ENCODE data around the gene PTGER1. TPM values are rescaled to one million over a fixed set of nuclear protein-coding genes. Genes with fewer than 3 reads are reported as not detected.

Gene PTGER1
- total and polyA plus RNA-seq, 9 of the 15 experiments (the other 6 are each of a cell fraction or from before 2014, with no cell fraction given): 0.06 to 0.36 (median 0.31) TPM; not detected in 5

DNA sequence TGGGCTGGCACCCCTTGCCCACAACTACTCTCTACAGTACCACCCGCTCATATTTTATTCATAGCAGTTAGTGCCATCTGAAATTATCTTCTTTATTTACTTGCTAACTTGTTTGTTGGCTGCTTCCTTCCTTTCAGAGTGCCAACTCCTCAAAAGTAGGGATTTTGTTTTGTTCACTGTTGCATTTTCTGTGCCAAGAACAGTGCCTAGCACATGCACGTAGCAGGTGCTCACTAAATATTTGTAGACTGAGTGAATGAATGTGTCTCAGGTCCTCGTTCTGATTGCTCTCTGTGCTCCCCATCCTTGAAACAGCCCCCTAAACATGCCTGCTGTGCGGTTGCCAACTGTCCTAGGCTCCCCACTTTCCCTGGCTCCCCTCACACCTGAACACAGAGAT lies 19.3 kb upstream of the PTGER1 start:
- in situ Hi-C loops (cut with MboI): no loop called here
- 85% methylated on average over 4 of the region's 4 CpGs for WGBS (ENCODE audit: insufficient coverage, low coverage, missing lambda C conversion rate)
- Histone ChIP-seq H3K9me1 (ENCODE audit: control insufficient read depth, insufficient read depth, low read length) (no peaks in the 10 kb centered on the region), H3K9me3 (replicated peaks; ENCODE audit: control insufficient read depth, insufficient read depth, low read depth, low read length) (no peaks in the 10 kb centered on the region), H3K27ac (ENCODE audit: extremely low read depth, low read depth, low read length) (no peak overlapping the region), H3K79me2 (ENCODE audit: control insufficient read depth, insufficient read depth, low read length) (peaks cover 5% of the 10 kb centered on the region; the same call in 2 of the 3 replicates), H3K9ac (ENCODE audit: insufficient read depth in 1 of 2, low read depth in 2 of 2, low read length in 2 of 2) (peak overlapping the region in 1 of 2 experiments; percentile 82; a peak in 1 of 4 replicates), H3K4me2 (ENCODE audit: insufficient read depth, low read length) (no peak overlapping the region), H3K4me3 (no peak overlapping the region), H4K20me1 (replicated peaks; ENCODE audit: control insufficient read depth, insufficient read depth, low read length) (no peaks in the 10 kb centered on the region), H3K36me3 (ENCODE audit: control insufficient read depth, insufficient read depth, low read length) (peaks cover 6% of the 10 kb centered on the region; the same call in 1 of the 3 replicates), H3K27me3 (ENCODE audit: control insufficient read depth in 2 of 2, insufficient read depth in 2 of 2, low read length in 2 of 2) (no peaks in the 10 kb centered on the region), H2AFZ (ENCODE audit: low read depth, low read length) (no peak overlapping the region), H3K4me1 (replicated peaks in 1 of 2; ENCODE audit: control insufficient read depth in 2 of 2, insufficient read depth in 2 of 2, low read length in 2 of 2) (peaks cover 16 to 29% of the 10 kb centered on the region in 2 experiments; a peak in 4 of 5 replicates)
- ChIA-PET CTCF (ENCODE audit: low intra/inter-chr PET ratio) (no interaction called here), POLR2A (no interaction called here)
- FAIRE-seq (no peak), DNase-seq (ENCODE audit: extremely low read depth in 1 of 4, low spot score in 3 of 4) (no peak), ATAC-seq (no peak)
- TF ChIP-seq DMBX1 (CRISPR knock-in tag; IDR thresholded peaks at IDR 0.05; ENCODE audit: borderline replicate concordance) (no peak), ZNF583 (CRISPR knock-in tag; IDR thresholded peaks at IDR 0.05) (no peak), TAF15 (IDR thresholded peaks at IDR 0.05; ENCODE audit: low read depth, low read length) (no peak), PURB (CRISPR knock-in tag; IDR thresholded peaks at IDR 0.05; ENCODE audit: low read depth) (no peak), MBD2 (IDR thresholded peaks at IDR 0.05; ENCODE audit: borderline replicate concordance, low read depth) (no peak), MYBL2 (IDR thresholded peaks at IDR 0.05; ENCODE audit: low read depth) (no peak), MYBL2 (CRISPR knock-in tag; IDR thresholded peaks at IDR 0.05; ENCODE audit: borderline replicate concordance) (no peak), ZNF143 (CRISPR knock-in tag; IDR thresholded peaks at IDR 0.05) (no peak)
- TF ChIP-seq, protein P1, sequence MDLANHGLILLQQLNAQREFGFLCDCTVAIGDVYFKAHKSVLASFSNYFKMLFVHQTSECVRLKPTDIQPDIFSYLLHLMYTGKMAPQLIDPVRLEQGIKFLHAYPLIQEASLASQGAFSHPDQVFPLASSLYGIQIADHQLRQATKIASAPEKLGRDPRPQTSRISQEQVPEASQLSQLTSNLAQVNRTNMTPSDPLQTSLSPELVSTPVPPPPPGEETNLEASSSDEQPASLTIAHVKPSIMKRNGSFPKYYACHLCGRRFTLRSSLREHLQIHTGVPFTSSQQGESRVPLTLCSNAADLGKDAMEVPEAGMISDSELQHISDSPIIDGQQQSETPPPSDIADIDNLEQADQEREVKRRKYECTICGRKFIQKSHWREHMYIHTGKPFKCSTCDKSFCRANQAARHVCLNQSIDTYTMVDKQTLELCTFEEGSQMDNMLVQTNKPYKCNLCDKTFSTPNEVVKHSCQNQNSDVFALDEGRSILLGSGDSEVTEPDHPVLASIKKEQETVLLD (IDR thresholded peaks at IDR 0.05): no peak
- intact Hi-C loops (cut with micrococcal nuclease): no loop called here
- no TSS peak for BruUV-seq (replicated peaks)
